Smooth muscle cell (in vitro differentiated cells): ENCODE results near the gene TTC7B. TPM values are rescaled to one million over a fixed set of nuclear protein-coding genes. Genes with fewer than 3 reads are reported as not detected.

Experiments used
- DNase-seq: peaks from one replicate; lab custom pipeline; 2025; ENCODE audit not compliant: unreplicated experiment; lab: John Stamatoyannopoulos, UW
- H2AFZ ChIP-seq: fragments of 200-600 bp; sonication (generic); 2 replicates; pipeline ENCODE4 v1.6.0; 2016; ENCODE audit warnings: antibody characterized with exemption, low read depth, mild to moderate bottlenecking
- H3F3A ChIP-seq: fragments of 200-600 bp; sonication (generic); 2 replicates; pipeline ENCODE4 v1.6.0; 2017; ENCODE audit warnings: antibody characterized with exemption, low read depth
- H3K27ac ChIP-seq: fragments of 200-600 bp; sonication (generic); 2 replicates; pipeline ENCODE4 v1.5.1; 2016; ENCODE audit warnings: low read depth, mild to moderate bottlenecking
- H3K27me3 ChIP-seq: fragments of 200-600 bp; sonication (generic); 2 replicates; pipeline ENCODE4 v1.6.1; 2016; ENCODE audit warnings: low read depth, mild to moderate bottlenecking
- H3K36me3 ChIP-seq: fragments of 200-600 bp; sonication (generic); 2 replicates; pipeline ENCODE4 v1.5.1; 2016; ENCODE audit warnings: low read depth
- H3K4me1 ChIP-seq: fragments of 200-600 bp; sonication (generic); 2 replicates; pipeline ENCODE4 v1.5.1; 2016; ENCODE audit warnings: low read depth
- H3K4me2 ChIP-seq: fragments of 200-600 bp; sonication (generic); 2 replicates; pipeline ENCODE4 v1.6.0; 2016; ENCODE audit warnings: mild to moderate bottlenecking
- H3K4me3 ChIP-seq: fragments of 200-600 bp; sonication (generic); 2 replicates; pipeline ENCODE4 v1.5.1; 2016; ENCODE audit warnings: mild to moderate bottlenecking
- H3K79me2 ChIP-seq: fragments of 200-600 bp; sonication (generic); 2 replicates; pipeline ENCODE4 v1.6.0; 2016; ENCODE audit warnings: low read depth, mild to moderate bottlenecking
- H3K9ac ChIP-seq: fragments of 200-600 bp; sonication (generic); 2 replicates; pipeline ENCODE4 v1.6.0; 2016; ENCODE audit warnings: low read depth
- H3K9me3 ChIP-seq: fragments of 200-600 bp; sonication (generic); replicated peaks from 2 replicates; pipeline ENCODE4 v1.5.1; 2016; ENCODE audit warnings: low read depth
- H4K20me1 ChIP-seq: fragments of 200-600 bp; sonication (generic); 2 replicates; pipeline ENCODE4 v1.6.0; 2016; ENCODE audit warnings: low read depth
- CTCF ChIP-seq: fragments of 200-600 bp; sonication (generic); IDR thresholded peaks from 2 replicates; pipeline ENCODE4 v1.5.1; 2017; ENCODE audit warnings: borderline replicate concordance, mild to moderate bottlenecking, antibody characterized with exemption; ENCODE audit not compliant: insufficient read depth, poor library complexity, severe bottlenecking
- WGBS: methylation state at CpG from one replicate; pipeline ENCODE4 v1.1.7; 2016; ENCODE audit warnings: low lambda C conversion rate; 5-methylcytosine and 5-hydroxymethylcytosine counted together
- polyA plus RNA-seq: library from polyadenylated mRNA; unstranded; fragments of >200 nt; fragmentation: Nextera tagmentation; extraction: Ambion mirVana; gene quantifications from 2 replicates; pipeline ENCODE4 v1.2.1, GENCODE V29; 2016
- total RNA-seq: library from RNA; depleted of rRNA; stranded (reverse); fragments of >200 nt; gene quantifications from 2 replicates; pipeline ENCODE4 v1.2.3, GENCODE V29; 2014

TTC7B gene
- total and polyA plus RNA-seq, 2 experiments from 2014 or later: 22.1 to 54.1 TPM

- no peaks in the 10 kb centered on the region for H4K20me1 ChIP-seq
- no peak overlapping the region for H3K9ac ChIP-seq
- H3K27ac ChIP-seq: no peak overlapping the region
- no peaks in the 10 kb centered on the region for H3K27me3 ChIP-seq
- H3K4me1 ChIP-seq: no peaks in the 10 kb centered on the region
- H3K36me3 ChIP-seq: no peaks in the 10 kb centered on the region
- H2AFZ ChIP-seq: no peak overlapping the region
- H3K4me3 ChIP-seq: no peak overlapping the region
- no peaks in the 10 kb centered on the region for H3K79me2 ChIP-seq
- 58% methylated on average over 8 of the region's 8 CpGs for WGBS
- TF ChIP-seq CTCF: no peak
- H3F3A ChIP-seq: peaks cover 6% of the 10 kb centered on the region
- H3K4me2 ChIP-seq: peak overlapping the region; percentile 53
- no peak for DNase-seq
- no peaks in the 10 kb centered on the region for H3K9me3 ChIP-seq
Measured at GRCh38 chr14:90654831-90655276, 161.4 kb downstream of the TTC7B start.

- H3K36me3 ChIP-seq: no peaks in the 10 kb centered on the region
- DNase-seq: no peak
Measured at GRCh38 chr14:90652626-90653025, 163.6 kb downstream of the TTC7B start.

GRCh38 chr14:90651976-90652560, 164.2 kb downstream of the TTC7B start:
- Histone ChIP-seq H3K79me2 (no peaks in the 10 kb centered on the region), H3K9ac (no peak overlapping the region), H3K9me3 (no peaks in the 10 kb centered on the region), H3K4me3 (no peak overlapping the region), H2AFZ (no peak overlapping the region), H3K27me3 (no peaks in the 10 kb centered on the region), H3K4me1 (peaks cover 5% of the 10 kb centered on the region), H3K27ac (peak overlapping the region; percentile 23), H4K20me1 (no peaks in the 10 kb centered on the region), H3K36me3 (no peaks in the 10 kb centered on the region), H3K4me2 (no peak overlapping the region), H3F3A (peaks cover 2% of the 10 kb centered on the region)
- no peak for DNase-seq
- TF ChIP-seq CTCF: no peak
- WGBS: 86% methylated on average over 9 of the region's 9 CpGs

More at GRCh38 chr14:90652626-90653025, 163.6 kb downstream of the TTC7B start:
- no peak overlapping the region for H2AFZ ChIP-seq
- no peaks in the 10 kb centered on the region for H4K20me1 ChIP-seq
- no peaks in the 10 kb centered on the region for H3K27me3 ChIP-seq
- no peak overlapping the region for H3K4me3 ChIP-seq
- H3K9me3 ChIP-seq: no peaks in the 10 kb centered on the region
- H3F3A ChIP-seq: peaks cover 2% of the 10 kb centered on the region
- H3K4me1 ChIP-seq: peaks cover 5% of the 10 kb centered on the region
- H3K79me2 ChIP-seq: no peaks in the 10 kb centered on the region
- H3K4me2 ChIP-seq: no peak overlapping the region
- H3K27ac ChIP-seq: no peak overlapping the region
- no peak overlapping the region for H3K9ac ChIP-seq
- TF ChIP-seq CTCF: no peak
- WGBS: 95% methylated on average over 6 of the region's 6 CpGs

- Histone ChIP-seq H3K4me3 (no peak overlapping the region), H3F3A (peaks cover 2% of the 10 kb centered on the region), H3K9me3 (no peaks in the 10 kb centered on the region), H4K20me1 (no peaks in the 10 kb centered on the region), H3K36me3 (no peaks in the 10 kb centered on the region), H2AFZ (no peak overlapping the region), H3K4me1 (peaks cover 5% of the 10 kb centered on the region), H3K9ac (no peak overlapping the region), H3K27me3 (no peaks in the 10 kb centered on the region), H3K79me2 (no peaks in the 10 kb centered on the region), H3K4me2 (no peak overlapping the region), H3K27ac (peak overlapping the region; percentile 23)
- no peak for TF ChIP-seq CTCF
- 59% methylated on average over 5 of the region's 5 CpGs for WGBS
- no peak for DNase-seq
Measured at GRCh38 chr14:90651271-90651804, 164.9 kb downstream of the TTC7B start.
